ENCODE measurements around the gene ANTXRL.
"Not testable (repeated sequence)": the region's sequence is repeated elsewhere in the genome, so short reads cannot be mapped to it uniquely, and the experiment has no call there.

The ANTXRL gene

DNA sequence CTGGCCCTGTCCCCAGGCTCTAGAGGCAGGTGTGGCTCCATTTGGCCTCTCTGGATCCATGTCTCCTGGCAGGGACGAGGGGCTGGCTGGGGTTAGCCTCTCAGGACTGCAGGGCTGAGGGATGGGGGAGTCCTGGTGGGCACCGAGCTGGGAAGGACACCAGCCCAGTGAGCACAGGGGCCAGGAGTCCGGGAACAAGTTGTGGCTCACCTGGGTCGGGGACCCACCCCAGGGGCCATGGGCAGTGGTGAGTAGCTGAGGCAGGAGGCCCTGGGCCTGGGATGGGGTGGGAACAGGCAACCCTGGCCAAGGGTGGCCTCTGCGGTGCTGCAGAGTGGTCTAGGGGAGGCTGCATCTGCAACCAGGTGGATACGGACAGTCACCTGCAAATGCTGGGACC, 24.1 kb downstream of the ANTXRL start:
- Histone ChIP-seq H3K4me1 (ENCODE audit: control insufficient read depth in 2 of 2, insufficient read depth in 2 of 2, low read length in 2 of 2) (peaks cover 0 to 4% of the 10 kb centered on the region in 2 donors), H3K36me3 (ENCODE audit: control insufficient read depth in 2 of 2, insufficient read depth in 2 of 2, low read length in 2 of 2) (no peaks in the 10 kb centered on the region), H3K4me3 (ENCODE audit: low read length in 2 of 2) (no peak overlapping the region), H3K9me3 (ENCODE audit: control insufficient read depth in 2 of 2, low read length in 2 of 2) (no peaks in the 10 kb centered on the region), H3K27me3 (ENCODE audit: control insufficient read depth in 2 of 2, insufficient read depth in 2 of 2, low read length in 2 of 2) (no peaks in the 10 kb centered on the region), H3K9ac (ENCODE audit: low read depth in 1 of 2, low read length in 2 of 2) (no peak overlapping the region), H3K27ac (ENCODE audit: low read depth in 2 of 2, low read length in 2 of 2) (no peak overlapping the region)

DNA sequence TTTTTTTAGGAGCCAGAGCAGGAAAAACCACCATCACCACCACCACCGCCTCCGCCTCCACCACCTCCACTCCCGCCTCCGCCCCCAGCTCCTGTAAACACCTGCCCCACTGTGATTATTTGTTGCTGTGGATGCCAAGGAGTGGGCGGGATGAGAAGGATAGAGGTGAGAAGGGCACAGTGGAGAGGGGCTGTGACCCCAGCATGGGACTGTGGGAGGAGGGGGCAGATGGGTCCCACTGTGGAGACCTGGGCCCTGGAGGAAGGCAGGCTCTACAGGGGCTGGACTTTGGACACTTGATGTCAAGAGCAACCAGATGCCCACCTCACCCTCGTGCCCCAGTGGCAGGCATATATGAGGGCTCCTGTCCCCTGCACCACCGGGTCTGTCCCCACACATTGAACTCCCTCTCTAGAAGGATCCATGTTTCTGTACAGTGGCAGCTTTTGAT, 24.7 kb downstream of the ANTXRL start:
- H3K4me1 ChIP-seq (ENCODE audit: control insufficient read depth in 2 of 2, insufficient read depth in 2 of 2, low read length in 2 of 2): peaks cover 0 to 4% of the 10 kb centered on the region in 2 donors
- no peaks in the 10 kb centered on the region for H3K9me3 ChIP-seq (ENCODE audit: control insufficient read depth in 2 of 2, low read length in 2 of 2)
- no peaks in the 10 kb centered on the region for H3K36me3 ChIP-seq (ENCODE audit: control insufficient read depth in 2 of 2, insufficient read depth in 2 of 2, low read length in 2 of 2)
- no peak overlapping the region for H3K4me3 ChIP-seq (ENCODE audit: low read length in 2 of 2)
- no peak overlapping the region for H3K27ac ChIP-seq (ENCODE audit: low read depth in 2 of 2, low read length in 2 of 2)
- no peaks in the 10 kb centered on the region for H3K27me3 ChIP-seq (ENCODE audit: control insufficient read depth in 2 of 2, insufficient read depth in 2 of 2, low read length in 2 of 2)
- no peak overlapping the region for H3K9ac ChIP-seq (ENCODE audit: low read depth in 1 of 2, low read length in 2 of 2)

DNA sequence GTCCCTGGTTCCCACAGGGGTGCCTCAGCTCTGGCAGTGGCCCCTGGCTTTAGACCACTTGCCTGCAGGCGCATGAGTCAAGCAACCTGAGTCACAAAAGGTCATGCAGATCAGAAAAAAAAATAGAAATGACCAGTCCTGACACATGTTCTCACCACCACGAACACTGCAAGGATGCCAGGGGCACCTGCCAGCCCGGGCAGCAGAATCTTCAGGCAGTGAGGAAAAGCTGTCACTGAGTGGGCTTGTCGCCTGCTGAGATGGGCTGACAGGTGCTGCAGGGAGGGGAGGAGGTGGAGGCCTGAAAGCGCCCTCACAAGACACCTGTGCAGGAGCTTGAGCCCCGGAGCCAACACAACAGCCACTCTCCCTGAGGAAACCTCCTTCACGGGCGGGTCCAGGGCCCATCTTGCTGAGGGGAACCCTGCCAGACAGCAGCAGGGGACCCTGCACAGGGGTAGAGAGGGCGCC, 25.2 kb downstream of the ANTXRL start:
- H3K4me1 ChIP-seq (ENCODE audit: control insufficient read depth in 2 of 2, insufficient read depth in 2 of 2, low read length in 2 of 2); H3K9ac ChIP-seq (ENCODE audit: low read depth in 1 of 2, low read length in 2 of 2): not testable (repeated sequence)

DNA sequence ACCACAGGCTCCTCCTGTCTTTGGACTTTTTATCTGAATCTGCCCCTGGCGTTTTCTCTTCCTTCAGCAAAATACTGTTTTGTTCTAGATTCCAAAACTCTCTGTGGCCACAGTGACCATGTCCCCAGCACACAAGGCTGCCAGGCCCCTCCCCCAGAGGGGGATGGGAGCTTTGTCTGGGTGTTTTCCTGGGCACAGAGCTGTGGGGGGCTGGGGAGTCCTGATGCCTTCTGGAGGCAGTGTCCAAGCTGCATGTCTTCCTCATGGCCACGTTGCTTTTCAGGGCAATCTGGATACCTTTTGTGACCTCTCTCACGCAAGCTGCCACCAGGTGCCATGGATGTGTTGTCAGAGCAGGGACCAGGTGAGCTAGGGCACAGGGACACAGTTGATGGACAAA, 26.2 kb downstream of the ANTXRL start:
- peaks cover 0 to 4% of the 10 kb centered on the region in 2 donors for H3K4me1 ChIP-seq (ENCODE audit: control insufficient read depth in 2 of 2, insufficient read depth in 2 of 2, low read length in 2 of 2)
- H3K27me3 ChIP-seq (ENCODE audit: control insufficient read depth in 2 of 2, insufficient read depth in 2 of 2, low read length in 2 of 2): no peaks in the 10 kb centered on the region
- H3K4me3 ChIP-seq (ENCODE audit: low read length in 2 of 2): no peak overlapping the region
- no peak overlapping the region for H3K9ac ChIP-seq (ENCODE audit: low read depth in 1 of 2, low read length in 2 of 2)
- H3K36me3 ChIP-seq (ENCODE audit: control insufficient read depth in 2 of 2, insufficient read depth in 2 of 2, low read length in 2 of 2): no peaks in the 10 kb centered on the region
- H3K9me3 ChIP-seq (ENCODE audit: control insufficient read depth in 2 of 2, low read length in 2 of 2): no peaks in the 10 kb centered on the region
- no peak overlapping the region for H3K27ac ChIP-seq (ENCODE audit: low read depth in 2 of 2, low read length in 2 of 2)

More for the DNA sequence above, 25.2 kb downstream of the ANTXRL start:
- H3K36me3 ChIP-seq (ENCODE audit: control insufficient read depth in 2 of 2, insufficient read depth in 2 of 2, low read length in 2 of 2); H3K9me3 ChIP-seq (ENCODE audit: control insufficient read depth in 2 of 2, low read length in 2 of 2); H3K27me3 ChIP-seq (ENCODE audit: control insufficient read depth in 2 of 2, insufficient read depth in 2 of 2, low read length in 2 of 2); H3K27ac ChIP-seq (ENCODE audit: low read depth in 2 of 2, low read length in 2 of 2); H3K4me3 ChIP-seq (ENCODE audit: low read length in 2 of 2): not testable (repeated sequence)

DNA sequence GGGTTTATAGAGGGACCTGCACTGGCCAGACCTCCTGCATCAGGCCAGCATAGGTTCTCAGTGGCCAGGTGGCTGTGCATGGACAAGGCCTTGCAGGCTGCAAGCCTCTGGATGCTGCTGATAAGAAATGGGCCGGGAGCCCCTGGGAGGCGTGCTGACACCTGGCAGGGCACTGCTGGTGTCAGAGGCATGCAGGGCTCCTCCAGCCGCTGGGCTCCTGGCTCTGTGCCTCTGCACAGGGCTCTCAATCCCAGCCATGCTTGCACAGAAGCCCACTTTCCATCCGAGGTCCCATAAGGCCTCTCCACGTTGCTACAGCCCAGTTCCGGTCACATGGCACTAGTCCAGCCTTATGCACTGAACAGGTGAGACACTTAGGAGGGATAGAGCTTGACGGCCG, 27.3 kb downstream of the ANTXRL start:
- Histone ChIP-seq H3K9ac (ENCODE audit: low read depth in 1 of 2, low read length in 2 of 2) (no peak overlapping the region), H3K27ac (ENCODE audit: low read depth in 2 of 2, low read length in 2 of 2) (no peak overlapping the region), H3K4me3 (ENCODE audit: low read length in 2 of 2) (no peak overlapping the region), H3K9me3 (ENCODE audit: control insufficient read depth in 2 of 2, low read length in 2 of 2) (no peaks in the 10 kb centered on the region), H3K4me1 (ENCODE audit: control insufficient read depth in 2 of 2, insufficient read depth in 2 of 2, low read length in 2 of 2) (peaks cover 0 to 4% of the 10 kb centered on the region in 2 donors), H3K27me3 (ENCODE audit: control insufficient read depth in 2 of 2, insufficient read depth in 2 of 2, low read length in 2 of 2) (no peaks in the 10 kb centered on the region), H3K36me3 (ENCODE audit: control insufficient read depth in 2 of 2, insufficient read depth in 2 of 2, low read length in 2 of 2) (no peaks in the 10 kb centered on the region)

DNA sequence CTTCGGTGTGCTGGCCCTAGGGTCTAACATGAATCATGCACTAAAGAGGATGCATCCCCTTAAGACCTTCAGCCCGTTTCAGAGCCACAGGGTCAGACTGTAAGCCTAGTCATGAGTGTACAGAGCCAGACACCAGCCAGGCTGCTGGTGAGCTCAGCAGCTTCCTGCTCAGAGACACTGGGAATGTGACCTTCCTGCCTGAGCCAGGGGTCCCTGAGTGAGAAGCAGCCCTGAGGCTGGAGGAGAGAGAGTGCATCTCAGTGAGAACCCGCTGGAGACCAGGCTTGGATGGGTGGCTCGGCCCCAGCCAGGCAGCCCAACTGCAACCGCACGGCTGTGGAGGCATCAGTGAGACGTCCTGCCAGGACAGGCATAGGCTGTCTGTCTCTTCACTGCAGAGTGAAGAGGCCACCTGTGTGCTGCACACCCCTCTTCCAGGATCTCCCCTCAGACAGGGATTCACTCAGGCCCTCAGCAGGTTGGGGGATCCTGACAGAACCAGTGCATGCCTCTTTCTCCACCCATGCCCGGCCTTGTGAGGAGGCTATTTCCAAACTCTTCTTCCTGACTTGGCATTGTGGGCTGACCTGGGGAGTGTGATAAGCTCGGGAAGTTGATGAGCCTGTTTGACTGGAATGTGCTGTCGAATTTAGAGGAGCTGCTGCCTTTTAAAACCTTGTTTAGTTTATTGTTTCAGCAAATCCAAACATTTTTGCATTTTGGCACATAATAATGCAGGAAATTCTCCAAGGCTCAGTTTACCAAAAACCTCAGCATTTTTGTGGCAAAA, 28.5 kb downstream of the ANTXRL start:
- not testable (repeated sequence) for H3K36me3 ChIP-seq (ENCODE audit: control insufficient read depth in 2 of 2, insufficient read depth in 2 of 2, low read length in 2 of 2)

DNA sequence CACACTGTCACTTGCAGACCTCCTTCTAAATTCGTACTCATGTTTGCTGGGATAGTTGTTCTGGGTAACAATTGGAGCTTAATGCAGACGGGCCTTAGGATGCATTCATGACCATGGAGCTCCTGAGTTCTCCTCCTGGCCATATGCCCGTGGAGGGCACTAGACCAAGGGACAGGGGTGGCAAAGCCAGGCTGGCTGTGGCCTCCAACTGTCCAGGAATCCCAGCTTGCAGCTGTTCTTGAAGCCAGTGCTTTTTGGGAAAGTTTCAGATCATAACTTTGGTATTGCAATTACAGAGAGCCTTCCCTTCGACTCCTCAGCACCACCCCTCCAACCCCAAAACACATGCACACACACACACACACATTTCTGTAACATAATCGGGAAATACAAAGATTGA, 30.6 kb downstream of the ANTXRL start:
- no peaks in the 10 kb centered on the region for H3K36me3 ChIP-seq (ENCODE audit: control insufficient read depth in 2 of 2, insufficient read depth in 2 of 2, low read length in 2 of 2)
- no peak overlapping the region for H3K4me3 ChIP-seq (ENCODE audit: low read length in 2 of 2)
- no peaks in the 10 kb centered on the region for H3K27me3 ChIP-seq (ENCODE audit: control insufficient read depth in 2 of 2, insufficient read depth in 2 of 2, low read length in 2 of 2)
- no peaks in the 10 kb centered on the region for H3K9me3 ChIP-seq (ENCODE audit: control insufficient read depth in 2 of 2, low read length in 2 of 2)
- no peak overlapping the region for H3K9ac ChIP-seq (ENCODE audit: low read depth in 1 of 2, low read length in 2 of 2)
- H3K27ac ChIP-seq (ENCODE audit: low read depth in 2 of 2, low read length in 2 of 2): no peak overlapping the region
- H3K4me1 ChIP-seq (ENCODE audit: control insufficient read depth in 2 of 2, insufficient read depth in 2 of 2, low read length in 2 of 2): peaks cover 0 to 7% of the 10 kb centered on the region in 2 donors

More for the DNA sequence above, 28.5 kb downstream of the ANTXRL start:
- not testable (repeated sequence) for H3K9me3 ChIP-seq (ENCODE audit: control insufficient read depth in 2 of 2, low read length in 2 of 2); H3K4me1 ChIP-seq (ENCODE audit: control insufficient read depth in 2 of 2, insufficient read depth in 2 of 2, low read length in 2 of 2); H3K27ac ChIP-seq (ENCODE audit: low read depth in 2 of 2, low read length in 2 of 2); H3K4me3 ChIP-seq (ENCODE audit: low read length in 2 of 2); H3K27me3 ChIP-seq (ENCODE audit: control insufficient read depth in 2 of 2, insufficient read depth in 2 of 2, low read length in 2 of 2); H3K9ac ChIP-seq (ENCODE audit: low read depth in 1 of 2, low read length in 2 of 2)

DNA sequence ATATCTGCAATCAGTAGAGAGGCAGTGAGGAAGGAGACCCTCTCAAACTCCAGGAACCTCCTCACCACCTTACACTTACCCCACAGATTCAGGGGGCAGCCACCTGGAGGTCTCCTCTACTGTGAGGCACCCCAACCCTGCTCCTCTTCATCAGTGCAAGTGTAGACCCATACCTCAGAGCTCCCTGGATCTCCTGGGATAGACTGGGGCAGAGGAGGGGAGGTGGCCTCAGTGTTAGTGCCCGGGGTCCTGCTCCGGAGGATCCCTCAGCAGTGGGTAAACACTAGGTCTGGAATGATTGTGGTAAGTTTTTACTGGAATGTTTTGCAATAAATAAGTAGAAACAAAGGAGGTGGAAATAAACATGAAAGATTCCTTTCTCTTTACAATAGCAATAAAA, 31.1 kb downstream of the ANTXRL start:
- Histone ChIP-seq H3K9ac (ENCODE audit: low read depth in 1 of 2, low read length in 2 of 2) (no peak overlapping the region), H3K27me3 (ENCODE audit: control insufficient read depth in 2 of 2, insufficient read depth in 2 of 2, low read length in 2 of 2) (no peaks in the 10 kb centered on the region), H3K4me1 (ENCODE audit: control insufficient read depth in 2 of 2, insufficient read depth in 2 of 2, low read length in 2 of 2) (peaks cover 0 to 7% of the 10 kb centered on the region in 2 donors), H3K9me3 (ENCODE audit: control insufficient read depth in 2 of 2, low read length in 2 of 2) (no peaks in the 10 kb centered on the region), H3K4me3 (ENCODE audit: low read length in 2 of 2) (no peak overlapping the region), H3K27ac (ENCODE audit: low read depth in 2 of 2, low read length in 2 of 2) (no peak overlapping the region), H3K36me3 (ENCODE audit: control insufficient read depth in 2 of 2, insufficient read depth in 2 of 2, low read length in 2 of 2) (no peaks in the 10 kb centered on the region)

DNA sequence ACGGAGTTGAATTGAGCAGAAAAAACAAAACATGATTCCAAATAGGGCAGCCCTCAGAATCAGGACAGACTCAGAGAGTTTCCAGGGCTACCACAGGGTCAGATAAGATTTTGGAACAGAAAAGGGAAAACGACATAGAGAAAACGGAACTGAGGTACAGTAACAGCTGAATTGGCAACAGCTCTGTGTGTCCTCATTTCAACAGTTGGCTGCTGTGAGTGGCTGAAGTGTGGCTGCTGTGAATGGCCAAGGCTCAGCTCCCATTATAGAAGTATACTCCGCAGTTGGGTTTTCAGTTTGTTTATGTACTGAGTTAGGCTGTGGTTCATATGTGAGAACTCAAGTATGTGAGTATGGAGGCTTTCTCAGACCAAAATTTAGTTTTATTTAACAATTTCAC, 32.0 kb downstream of the ANTXRL start:
- Histone ChIP-seq H3K9ac (ENCODE audit: low read depth in 1 of 2, low read length in 2 of 2) (no peak overlapping the region), H3K27ac (ENCODE audit: low read depth in 2 of 2, low read length in 2 of 2) (no peak overlapping the region), H3K36me3 (ENCODE audit: control insufficient read depth in 2 of 2, insufficient read depth in 2 of 2, low read length in 2 of 2) (no peaks in the 10 kb centered on the region), H3K4me3 (ENCODE audit: low read length in 2 of 2) (no peak overlapping the region), H3K27me3 (ENCODE audit: control insufficient read depth in 2 of 2, insufficient read depth in 2 of 2, low read length in 2 of 2) (no peaks in the 10 kb centered on the region), H3K9me3 (ENCODE audit: control insufficient read depth in 2 of 2, low read length in 2 of 2) (no peaks in the 10 kb centered on the region), H3K4me1 (ENCODE audit: control insufficient read depth in 2 of 2, insufficient read depth in 2 of 2, low read length in 2 of 2) (peaks cover 0 to 7% of the 10 kb centered on the region in 2 donors)

DNA sequence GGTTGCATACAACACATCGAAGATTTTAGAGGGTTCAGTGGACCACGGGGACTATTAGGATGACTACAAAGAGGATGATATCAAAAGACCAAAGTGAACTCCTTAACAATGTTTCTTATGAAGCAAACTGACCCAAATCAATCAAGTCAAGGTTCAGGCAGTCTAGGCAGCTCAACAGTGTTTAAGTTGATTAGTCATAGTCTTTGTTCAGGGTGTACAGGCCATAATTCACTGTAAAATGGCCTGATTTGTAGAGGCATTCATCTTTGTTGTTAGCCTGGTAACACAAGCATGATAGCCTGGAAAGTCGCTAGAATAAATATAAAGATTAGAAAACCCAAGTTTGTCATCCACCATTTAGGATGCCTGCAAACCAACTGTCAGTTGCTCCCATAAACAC, 32.6 kb downstream of the ANTXRL start:
- H3K27ac ChIP-seq (ENCODE audit: low read depth in 2 of 2, low read length in 2 of 2): no peak overlapping the region
- no peaks in the 10 kb centered on the region for H3K27me3 ChIP-seq (ENCODE audit: control insufficient read depth in 2 of 2, insufficient read depth in 2 of 2, low read length in 2 of 2)
- no peaks in the 10 kb centered on the region for H3K9me3 ChIP-seq (ENCODE audit: control insufficient read depth in 2 of 2, low read length in 2 of 2)
- peaks cover 0 to 7% of the 10 kb centered on the region in 2 donors for H3K4me1 ChIP-seq (ENCODE audit: control insufficient read depth in 2 of 2, insufficient read depth in 2 of 2, low read length in 2 of 2)
- no peaks in the 10 kb centered on the region for H3K36me3 ChIP-seq (ENCODE audit: control insufficient read depth in 2 of 2, insufficient read depth in 2 of 2, low read length in 2 of 2)
- no peak overlapping the region for H3K9ac ChIP-seq (ENCODE audit: low read depth in 1 of 2, low read length in 2 of 2)
- no peak overlapping the region for H3K4me3 ChIP-seq (ENCODE audit: low read length in 2 of 2)
